Aorta (tissue), 5 donors: Measurements from ENCODE around the gene GMPR. TPM values are rescaled to one million over a fixed set of nuclear protein-coding genes. Genes with fewer than 3 reads are reported as not detected.

Experiments
- ATAC-seq: fragments of 200-7000 bp; cut with Tn5 transposase; one replicate; pipeline ENCODE4 v1.9.1; 2022; ENCODE audit warnings: moderate library complexity; ENCODE audit not compliant: low FRiP score
- DNase-seq, 2 donors: peaks; one replicate each; pipeline ENCODE4 v3.0.0-alpha.2; 2020
- H3K27ac ChIP-seq, 2 donors: one replicate each; pipeline ENCODE4 v1.5.1; 2013; ENCODE audit warnings: low read length in 2 of 2, mild to moderate bottlenecking in 2 of 2, moderate library complexity in 2 of 2, control low read depth in 1 of 2, inconsistent platforms in 1 of 2, low read depth in 1 of 2
- H3K27me3 ChIP-seq, 2 donors: one replicate each; pipeline ENCODE4 v1.6.1; 2013; ENCODE audit warnings: control low read depth in 1 of 2, low read length in 1 of 2, mild to moderate bottlenecking in 1 of 2, moderate library complexity in 1 of 2; ENCODE audit not compliant: insufficient read depth in 2 of 2, control insufficient read depth in 1 of 2
- H3K36me3 ChIP-seq, 2 donors: one replicate each; pipeline ENCODE4 v1.6.1; 2013; ENCODE audit warnings: control low read depth in 1 of 2, low read length in 1 of 2, mild to moderate bottlenecking in 1 of 2; ENCODE audit not compliant: insufficient read depth in 2 of 2, control insufficient read depth in 1 of 2
- H3K4me1 ChIP-seq, 2 donors: one replicate each; pipeline ENCODE4 v1.6.1; 2013; ENCODE audit warnings: low read length in 2 of 2, control low read depth in 1 of 2, mild to moderate bottlenecking in 1 of 2, moderate library complexity in 1 of 2; ENCODE audit not compliant: insufficient read depth in 2 of 2, control insufficient read depth in 1 of 2
- H3K4me3 ChIP-seq, 2 donors: one replicate each; pipeline ENCODE4 v1.5.1; 2013; ENCODE audit warnings: low read length in 2 of 2, control low read depth in 1 of 2, mild to moderate bottlenecking in 1 of 2
- H3K9me3 ChIP-seq: one replicate; pipeline ENCODE4 v1.6.1; 2013; ENCODE audit warnings: mild to moderate bottlenecking, low read length; ENCODE audit not compliant: control insufficient read depth
- WGBS, 2 donors: extraction: QIAGEN DNeasy Blood & Tissue Kit; methylation state at CpG; one replicate each; pipeline ENCODE4 v1.1.7; 2013; 5-methylcytosine and 5-hydroxymethylcytosine counted together
- intact Hi-C, 2 donors: fragments of 100-400 bp; cut with DNase I; formaldehyde crosslinking; loops; one replicate each; pipeline versions ENCODE4 v1.14.2 to v1.15.0; 2022
- polyA plus RNA-seq, 2 donors: library from polyadenylated mRNA; stranded (reverse); fragments of 200-250 nt; gene quantifications; one replicate each; pipeline ENCODE4 v1.2.3, GENCODE V29; 2013
- total RNA-seq, 2 donors: library from RNA; stranded (reverse); fragmentation: NEBNext Ultra II Directional; extraction: Animal tissue kit (Norgen Biotek cat#: 25700); gene quantifications; one replicate each; pipeline ENCODE4 v1.2.1, GENCODE V29; 2021
- donor health status: healthy with polysubstance abuse.
- donor health status: Bipolar disorder and iron deficiency.
- donor health status: DM: no; HTN: no; CAD: no.
- donor health status: DM: no; HTN: no; CAD: no.
- donor health status: DM: yes; HTN: yes; CAD: no.

GMPR gene
- total and polyA plus RNA-seq, 4 donors: 17.3 to 34.5 (median 28.5) TPM

DNA sequence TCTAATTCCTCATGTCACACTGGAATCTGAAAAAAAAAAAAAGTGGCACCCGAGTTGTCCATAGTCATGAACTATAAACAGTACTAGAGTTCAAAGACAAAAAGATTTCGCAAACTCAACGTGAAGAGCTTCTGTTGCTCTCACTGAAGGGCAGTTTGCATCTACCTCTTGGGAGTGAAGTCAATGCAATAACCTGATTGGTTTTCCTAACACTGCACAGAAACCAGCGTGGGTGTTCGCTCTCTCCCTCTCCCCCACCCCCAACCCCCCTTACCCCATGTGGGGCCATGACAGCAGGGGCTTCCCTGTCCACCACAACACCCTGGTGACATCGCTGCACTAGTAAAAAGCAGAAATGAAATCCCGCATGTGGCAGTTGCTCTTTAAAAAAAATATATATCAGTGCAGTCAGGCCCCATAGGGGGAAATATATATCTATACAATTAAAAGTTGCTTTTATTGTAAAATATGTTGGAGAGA, 66.9 kb downstream of the GMPR start:
- WGBS, 2 donors: 84 to 88% methylated on average over 7 of the region's 7 CpGs
- no peak overlapping the region for H3K4me3 ChIP-seq
- DNase-seq (no peak), ATAC-seq (no peak)
- no peak overlapping the region for H3K27ac ChIP-seq
- H3K36me3 ChIP-seq: no peaks in the 10 kb centered on the region
- H3K27me3 ChIP-seq: no peaks in the 10 kb centered on the region
- no peaks in the 10 kb centered on the region for H3K4me1 ChIP-seq
- intact Hi-C loops: no loop called here
- H3K9me3 ChIP-seq: no peaks in the 10 kb centered on the region

DNA sequence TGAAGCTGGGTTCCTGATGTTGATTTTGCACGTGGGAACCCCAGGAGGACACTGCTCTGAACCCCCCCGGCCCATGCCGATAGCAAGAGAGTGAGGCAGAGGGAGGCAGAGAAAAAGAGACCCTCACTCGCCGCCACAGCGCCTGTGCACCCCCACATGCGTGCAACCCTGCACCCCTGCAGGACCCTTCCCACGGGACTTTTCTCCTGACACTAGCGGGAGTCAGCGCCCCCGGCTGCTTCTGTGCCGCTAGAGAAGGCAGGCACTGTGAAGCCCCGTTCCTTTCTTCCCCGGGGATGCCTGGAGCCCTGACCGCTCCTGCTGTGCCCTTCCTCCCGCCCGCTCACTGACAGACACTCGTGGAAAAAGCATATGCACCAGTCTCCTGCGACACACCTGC, 67.4 kb downstream of the GMPR start:
- H3K36me3 ChIP-seq: no peaks in the 10 kb centered on the region
- ATAC-seq (no peak), DNase-seq (no peak)
- H3K27ac ChIP-seq: no peak overlapping the region
- WGBS, 2 donors: 78 to 81% methylated on average over 19 of the region's 19 CpGs
- H3K9me3 ChIP-seq: no peaks in the 10 kb centered on the region
- H3K4me1 ChIP-seq: no peaks in the 10 kb centered on the region
- no peak overlapping the region for H3K4me3 ChIP-seq
- H3K27me3 ChIP-seq: no peaks in the 10 kb centered on the region
- intact Hi-C loops: no loop called here

DNA sequence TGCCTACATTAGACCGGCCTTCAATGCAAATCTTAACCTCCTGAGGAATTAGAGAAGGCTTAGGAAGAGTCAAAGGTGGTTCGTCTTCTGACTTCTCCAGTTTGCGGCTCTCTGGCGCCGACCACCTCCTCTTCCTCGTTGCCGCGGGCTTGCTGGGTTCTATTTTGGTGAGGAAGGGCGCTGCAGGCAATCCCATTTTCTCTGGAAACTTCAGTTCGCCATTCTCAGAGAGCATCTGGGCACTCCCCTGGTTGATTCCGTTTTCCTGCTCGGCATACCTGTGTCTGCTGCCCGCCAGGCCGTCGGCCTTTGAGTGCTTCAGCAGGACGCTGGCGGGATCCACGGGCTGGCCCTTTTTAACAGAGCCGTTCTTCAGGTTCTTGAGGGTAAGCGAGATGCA, 67.9 kb downstream of the GMPR start:
- no peak overlapping the region for H3K27ac ChIP-seq
- ATAC-seq (no peak), DNase-seq (no peak)
- 85 to 89% methylated on average over 20 of the region's 20 CpGs for WGBS, 2 donors
- no peaks in the 10 kb centered on the region for H3K4me1 ChIP-seq
- H3K4me3 ChIP-seq: no peak overlapping the region
- no peaks in the 10 kb centered on the region for H3K9me3 ChIP-seq
- intact Hi-C loops: no loop called here
- no peaks in the 10 kb centered on the region for H3K36me3 ChIP-seq
- no peaks in the 10 kb centered on the region for H3K27me3 ChIP-seq

DNA sequence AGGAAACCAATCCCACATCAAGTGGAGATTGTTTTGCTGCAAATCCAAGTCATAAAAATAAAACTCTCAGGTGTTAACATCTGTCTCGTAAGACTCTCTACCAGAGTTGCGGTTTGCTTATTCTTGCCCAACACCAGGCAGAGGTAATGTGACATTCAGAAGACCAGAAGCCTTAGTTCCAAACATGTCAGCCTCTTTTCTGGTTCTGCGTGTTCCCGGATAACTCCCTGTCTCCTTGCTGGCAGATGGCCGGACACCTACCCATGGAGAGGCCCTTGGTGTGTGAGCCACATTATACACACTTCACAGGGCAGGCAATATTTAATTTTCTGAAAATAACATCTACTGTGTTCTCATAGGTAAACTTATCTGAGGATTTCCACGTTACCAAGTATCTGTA, 73.4 kb downstream of the GMPR start:
- Histone ChIP-seq H3K4me3 (no peak overlapping the region), H3K4me1 (no peaks in the 10 kb centered on the region), H3K27me3 (no peaks in the 10 kb centered on the region), H3K9me3 (no peaks in the 10 kb centered on the region), H3K36me3 (no peaks in the 10 kb centered on the region), H3K27ac (no peak overlapping the region)
- DNase-seq (no peak), ATAC-seq (no peak)
- intact Hi-C loops: loop anchor here in 1 of 2 donors (10.0 kb wide), 1 partner anchor 67 kb away; no protein-coding TSS in a partner anchor
- whole genome bisulfite sequencing, 2 donors: 95 to 96% methylated on average over 6 of the region's 6 CpGs

DNA sequence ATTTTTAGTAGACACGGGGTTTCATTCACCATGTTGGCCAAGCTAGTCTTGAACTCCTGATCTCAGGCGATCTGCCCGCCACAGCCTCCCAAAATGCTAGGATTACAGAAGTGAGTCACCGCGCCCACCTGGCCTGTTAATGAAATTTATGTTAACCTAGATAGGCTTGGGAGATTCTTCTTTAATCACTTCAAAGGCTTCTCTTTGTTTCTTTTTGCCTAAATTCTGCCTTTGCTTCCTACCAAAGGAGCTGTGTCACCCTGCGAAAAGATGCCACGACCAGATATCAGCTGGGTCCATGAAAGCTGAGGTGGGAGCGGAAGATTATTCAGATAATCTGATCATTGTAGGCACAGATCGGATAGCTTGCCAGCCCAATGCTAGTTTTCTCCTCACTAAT, 75.3 kb downstream of the GMPR start:
- DNase-seq (no peak), ATAC-seq (no peak)
- 97 to 99% methylated on average over 9 of the region's 9 CpGs for WGBS, 2 donors
- intact Hi-C loops: loop anchor here in 1 of 2 donors (10.0 kb wide), 1 partner anchor 69 kb away; no protein-coding TSS in a partner anchor
- no peaks in the 10 kb centered on the region for H3K36me3 ChIP-seq
- H3K4me1 ChIP-seq: no peaks in the 10 kb centered on the region
- no peak overlapping the region for H3K4me3 ChIP-seq
- no peak overlapping the region for H3K27ac ChIP-seq
- no peaks in the 10 kb centered on the region for H3K27me3 ChIP-seq
- no peaks in the 10 kb centered on the region for H3K9me3 ChIP-seq

DNA sequence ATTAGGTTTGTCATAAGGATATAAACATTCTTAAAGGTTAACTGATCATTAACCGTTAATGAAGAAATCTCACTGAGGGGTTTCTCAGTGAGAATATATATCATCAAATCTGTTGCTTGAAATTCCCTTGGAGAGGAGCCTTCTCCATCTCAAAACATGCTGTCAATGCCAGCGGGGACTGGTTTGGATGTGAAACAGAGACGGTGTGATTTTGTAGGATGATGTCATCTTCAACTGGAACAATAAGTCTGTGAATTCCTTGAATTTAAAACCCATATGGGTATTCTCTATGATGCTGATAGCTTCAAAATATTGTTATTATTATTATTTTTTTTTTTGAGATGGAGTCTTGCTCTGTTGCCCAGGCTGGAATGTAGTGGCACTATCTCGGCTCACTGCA, 75.9 kb downstream of the GMPR start:
- no peak for DNase-seq
- intact Hi-C loops: loop anchor here in 1 of 2 donors (10.0 kb wide), 1 partner anchor 69 kb away; no protein-coding TSS in a partner anchor
- H3K9me3 ChIP-seq: no peaks in the 10 kb centered on the region
- H3K4me1 ChIP-seq: no peaks in the 10 kb centered on the region
- no peaks in the 10 kb centered on the region for H3K36me3 ChIP-seq
- 60 to 70% methylated on average over 4 of the region's 4 CpGs for WGBS, 2 donors
- H3K27me3 ChIP-seq: no peaks in the 10 kb centered on the region
- ATAC-seq: no peak
- no peak overlapping the region for H3K4me3 ChIP-seq
- no peak overlapping the region for H3K27ac ChIP-seq

DNA sequence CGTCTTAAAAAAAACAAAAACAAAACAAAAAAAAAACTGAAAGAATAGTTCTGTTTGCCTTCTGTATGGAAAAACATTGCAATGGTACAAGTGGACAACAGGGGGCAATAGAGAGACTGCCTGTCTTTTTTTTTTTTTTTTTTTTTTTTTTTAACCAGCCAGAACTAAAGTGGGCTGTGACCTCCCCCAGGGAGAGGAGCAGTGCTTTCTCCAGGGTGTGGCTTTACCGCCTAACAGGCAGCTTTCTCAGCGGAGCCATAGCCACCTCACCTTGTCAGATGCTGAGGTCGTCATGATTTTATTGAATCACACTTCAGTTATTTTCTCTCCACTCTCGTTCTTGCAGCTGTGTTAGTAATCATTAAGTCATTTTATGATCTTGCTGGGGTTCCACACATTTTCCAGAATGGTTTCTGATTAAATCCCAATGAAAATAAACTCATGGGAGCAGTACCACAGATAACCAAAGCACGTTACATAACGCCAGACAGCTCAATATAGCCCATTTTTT, 78.4 kb downstream of the GMPR start:
- H3K9me3 ChIP-seq: no peaks in the 10 kb centered on the region
- H3K4me3 ChIP-seq: no peak overlapping the region
- H3K4me1 ChIP-seq: peaks cover 0 to 7% of the 10 kb centered on the region in 2 donors
- no peaks in the 10 kb centered on the region for H3K36me3 ChIP-seq
- H3K27me3 ChIP-seq: no peaks in the 10 kb centered on the region
- intact Hi-C loops: loop anchor here in 1 of 2 donors (10.0 kb wide), 1 partner anchor 72 kb away; no protein-coding TSS in a partner anchor
- no peak overlapping the region for H3K27ac ChIP-seq
- no peak for DNase-seq
- ATAC-seq: no peak
- WGBS, 2 donors: 36 to 40% methylated on average over 7 of the region's 7 CpGs

DNA sequence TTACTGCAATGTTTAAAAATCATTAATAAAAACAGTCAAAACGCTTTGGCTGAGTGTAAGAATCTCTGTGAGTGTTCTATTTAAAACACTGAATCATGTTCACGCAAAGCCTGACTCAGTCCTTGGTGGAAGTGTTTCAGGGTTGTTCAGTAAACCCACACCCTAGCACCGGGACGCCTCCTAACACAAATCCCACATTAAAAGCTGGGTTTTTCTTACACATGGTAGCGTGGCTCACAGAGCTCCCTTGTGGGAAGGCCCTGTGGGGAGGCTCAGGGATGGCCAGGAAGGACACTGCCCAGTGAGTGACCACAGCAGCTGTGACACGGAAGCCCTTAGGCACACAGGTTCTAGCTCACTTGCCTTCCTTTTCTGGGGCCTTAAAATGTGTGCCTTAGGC, 80.2 kb downstream of the GMPR start:
- Histone ChIP-seq H3K27me3 (no peaks in the 10 kb centered on the region), H3K4me1 (peaks cover 0 to 7% of the 10 kb centered on the region in 2 donors), H3K9me3 (no peaks in the 10 kb centered on the region), H3K4me3 (no peak overlapping the region), H3K36me3 (no peaks in the 10 kb centered on the region), H3K27ac (peak overlapping the region; percentile 36 to 72)
- WGBS, 2 donors: 6 to 10% methylated on average over 6 of the region's 6 CpGs
- intact Hi-C loops: loop anchor here in 1 of 2 donors (10.0 kb wide), 1 partner anchor 74 kb away; no protein-coding TSS in a partner anchor
- DNase-seq: peak; percentile 66 to 82
- peak; percentile 57 for ATAC-seq
